Measurements from ENCODE around the gene TPK1.

Gene TPK1

GRCh38 chr7:144777005-144777839 lies 58.6 kb downstream of the TPK1 start:
- Histone ChIP-seq H3K36me3 (ENCODE audit: control insufficient read depth, insufficient read depth, low read length) (no peaks in the 10 kb centered on the region), H2AFZ (no peak overlapping the region), H3K9me3 (ENCODE audit: control insufficient read depth, low read length) (peaks cover 2% of the 10 kb centered on the region), H3K27me3 (ENCODE audit: control insufficient read depth, insufficient read depth, low read length) (no peaks in the 10 kb centered on the region), H3K9ac (no peak overlapping the region), H3K4me1 (no peaks in the 10 kb centered on the region), H3K27ac (no peak overlapping the region), H3K79me2 (no peaks in the 10 kb centered on the region), H3K4me3 (ENCODE audit: low read depth, low read length) (no peak overlapping the region), H3K4me2 (ENCODE audit: low read length) (no peak overlapping the region)
- no peak for TF ChIP-seq CTCF (IDR thresholded peaks at IDR 0.05)

DNA sequence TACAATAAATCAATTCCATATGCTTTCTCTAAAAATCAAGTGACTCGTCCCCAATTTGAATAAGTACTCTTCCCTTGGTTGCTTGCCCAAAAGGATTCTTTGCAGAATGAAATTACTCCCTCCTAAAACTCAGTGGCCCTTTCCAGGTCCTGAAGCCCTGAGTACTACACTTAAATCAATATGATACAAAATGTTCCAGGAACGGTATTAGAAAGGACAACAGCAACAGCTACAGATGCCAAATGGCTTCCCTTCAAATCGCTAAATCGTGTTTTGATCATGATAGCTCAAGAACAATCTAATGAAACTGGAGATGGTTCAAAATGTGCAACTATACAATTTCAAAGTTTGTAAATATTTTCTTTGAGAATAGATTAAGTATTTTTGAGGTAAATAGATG lies 59.4 kb downstream of the TPK1 start:
- Histone ChIP-seq H2AFZ (no peak overlapping the region), H3K36me3 (ENCODE audit: control insufficient read depth, insufficient read depth, low read length) (no peaks in the 10 kb centered on the region), H3K4me3 (ENCODE audit: low read depth, low read length) (no peak overlapping the region), H3K9ac (no peak overlapping the region), H3K9me3 (ENCODE audit: control insufficient read depth, low read length) (peaks cover 2% of the 10 kb centered on the region), H3K27ac (no peak overlapping the region), H3K4me1 (no peaks in the 10 kb centered on the region), H3K79me2 (no peaks in the 10 kb centered on the region), H3K27me3 (ENCODE audit: control insufficient read depth, insufficient read depth, low read length) (no peaks in the 10 kb centered on the region), H3K4me2 (ENCODE audit: low read length) (no peak overlapping the region)
- no peak for TF ChIP-seq CTCF (IDR thresholded peaks at IDR 0.05)

DNA sequence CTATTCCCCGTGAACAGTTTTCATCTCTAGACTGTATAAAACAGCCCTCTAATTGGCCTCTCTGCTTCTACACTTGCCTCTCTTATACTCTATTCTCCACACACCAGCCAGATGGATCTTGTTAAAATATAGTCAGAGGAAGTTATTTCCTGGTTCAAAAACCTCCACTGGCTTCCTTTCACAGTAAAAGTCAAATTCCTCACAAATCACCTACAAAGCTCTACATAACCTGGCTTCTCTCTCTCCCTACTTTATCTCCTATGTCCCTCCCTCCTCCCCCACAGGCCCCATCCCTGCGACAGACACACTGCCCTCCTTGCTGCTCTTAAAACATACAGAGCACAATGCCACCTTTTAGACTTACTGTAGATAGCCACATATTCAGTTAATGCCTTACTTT lies 60.1 kb downstream of the TPK1 start:
- Histone ChIP-seq H3K4me3 (ENCODE audit: low read depth, low read length) (no peak overlapping the region), H3K4me1 (no peaks in the 10 kb centered on the region), H3K9ac (no peak overlapping the region), H3K27me3 (ENCODE audit: control insufficient read depth, insufficient read depth, low read length) (no peaks in the 10 kb centered on the region), H3K36me3 (ENCODE audit: control insufficient read depth, insufficient read depth, low read length) (no peaks in the 10 kb centered on the region), H3K27ac (no peak overlapping the region), H3K9me3 (ENCODE audit: control insufficient read depth, low read length) (peaks cover 2% of the 10 kb centered on the region), H3K4me2 (ENCODE audit: low read length) (no peak overlapping the region), H2AFZ (no peak overlapping the region), H3K79me2 (no peaks in the 10 kb centered on the region)
- no peak for TF ChIP-seq CTCF (IDR thresholded peaks at IDR 0.05)

DNA sequence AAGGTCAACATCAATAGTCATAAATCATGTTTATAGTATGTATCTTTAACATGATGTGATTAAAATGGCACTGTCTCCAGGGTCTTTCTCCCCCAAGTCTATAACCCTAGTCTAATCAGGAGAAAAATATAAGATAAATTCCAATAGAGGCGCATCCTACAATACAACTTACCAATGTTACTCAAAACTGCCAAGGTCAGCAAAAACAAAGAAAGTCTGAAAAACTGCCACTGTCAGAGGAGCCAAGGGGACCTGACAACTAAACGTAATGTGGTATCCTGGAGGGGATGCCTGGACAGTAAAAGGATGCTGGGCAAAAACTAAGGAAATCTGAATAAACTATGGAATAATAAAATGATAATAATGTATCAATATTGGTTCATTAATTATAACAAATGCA lies 63.9 kb downstream of the TPK1 start:
- H3K79me2 ChIP-seq: no peaks in the 10 kb centered on the region
- no peak overlapping the region for H3K27ac ChIP-seq
- no peak overlapping the region for H3K9ac ChIP-seq
- H3K36me3 ChIP-seq (ENCODE audit: control insufficient read depth, insufficient read depth, low read length): no peaks in the 10 kb centered on the region
- no peak overlapping the region for H3K4me3 ChIP-seq (ENCODE audit: low read depth, low read length)
- no peaks in the 10 kb centered on the region for H3K9me3 ChIP-seq (ENCODE audit: control insufficient read depth, low read length)
- TF ChIP-seq CTCF (IDR thresholded peaks at IDR 0.05): no peak
- H2AFZ ChIP-seq: no peak overlapping the region
- no peak overlapping the region for H3K4me2 ChIP-seq (ENCODE audit: low read length)
- H3K4me1 ChIP-seq: no peaks in the 10 kb centered on the region
- H3K27me3 ChIP-seq (ENCODE audit: control insufficient read depth, insufficient read depth, low read length): no peaks in the 10 kb centered on the region

- no peaks in the 10 kb centered on the region for H3K27me3 ChIP-seq (ENCODE audit: control insufficient read depth, insufficient read depth, low read length)
- H2AFZ ChIP-seq: no peak overlapping the region
- no peak overlapping the region for H3K4me3 ChIP-seq (ENCODE audit: low read depth, low read length)
- H3K36me3 ChIP-seq (ENCODE audit: control insufficient read depth, insufficient read depth, low read length): no peaks in the 10 kb centered on the region
- H3K4me2 ChIP-seq (ENCODE audit: low read length): no peak overlapping the region
- no peaks in the 10 kb centered on the region for H3K79me2 ChIP-seq
- H3K27ac ChIP-seq: no peak overlapping the region
- H3K4me1 ChIP-seq: no peaks in the 10 kb centered on the region
- TF ChIP-seq CTCF (IDR thresholded peaks at IDR 0.05): no peak
- no peaks in the 10 kb centered on the region for H3K9me3 ChIP-seq (ENCODE audit: control insufficient read depth, low read length)
- no peak overlapping the region for H3K9ac ChIP-seq
Observed at GRCh38 chr7:144771174-144771573, 64.7 kb downstream of the TPK1 start.
